Measurements from ENCODE around the gene KIRREL3. TPM values are rescaled to one million over a fixed set of nuclear protein-coding genes. Genes with fewer than 3 reads are reported as not detected.

Gene KIRREL3
- polyA plus RNA-seq, 1 of the 3 experiments (the other 2 are of a cell fraction), result 3.7 TPM

DNA sequence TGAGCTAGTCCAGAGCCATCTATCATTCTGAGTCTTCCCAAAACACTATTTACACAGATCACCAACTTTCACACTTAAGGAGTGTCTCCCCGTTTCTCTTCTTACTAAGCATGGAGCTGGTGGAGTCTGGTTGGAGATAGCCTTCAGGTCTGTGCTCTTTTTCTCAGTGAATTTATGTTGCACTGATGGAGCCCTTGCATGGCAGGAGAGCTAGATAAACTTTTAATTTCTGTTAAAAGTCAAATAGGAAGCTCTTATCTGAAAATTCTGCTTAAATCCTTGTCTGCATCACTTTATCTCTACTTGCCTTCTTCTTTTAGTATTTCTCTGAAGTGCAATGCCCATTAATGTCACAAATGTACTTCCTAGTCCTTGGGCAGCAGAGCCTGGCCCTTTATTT, 581.7 kb downstream of the KIRREL3 start:
- no peak overlapping the region for H3K4me3 ChIP-seq (ENCODE audit: low read depth in 2 of 2, low read length in 1 of 2)
- 60% methylated on average over 1 of the region's 1 CpG for WGBS (ENCODE audit: low lambda C conversion rate)
- H3K9me3 ChIP-seq, result no peaks in the 10 kb centered on the region
- no peak overlapping the region for H2AFZ ChIP-seq (ENCODE audit: low read depth)
- ChIA-PET POLR2A (no interaction called here), CTCF (interaction anchor here (0.6 to 3.2 kb wide), 4 partner anchors 22 to 571 kb away, joined by 3 to 14 read pairs (median 4); no protein-coding TSS in a partner anchor)
- H3K36me3 ChIP-seq (replicated peaks in 1 of 2; ENCODE audit: control insufficient read depth in 1 of 2, insufficient read depth in 2 of 2, low read length in 1 of 2), result peaks cover 0 to 2% of the 10 kb centered on the region in 2 experiments
- H3K4me1 ChIP-seq (ENCODE audit: control insufficient read depth in 1 of 2, insufficient read depth in 2 of 2, low read depth in 1 of 2, low read length in 1 of 2), result peaks cover 0 to 3% of the 10 kb centered on the region in 2 experiments; a peak in 1 of 4 replicates
- no peak overlapping the region for H3K27ac ChIP-seq (ENCODE audit: low read depth in 2 of 2, low read length in 1 of 2)
- H3F3A ChIP-seq (replicated peaks; ENCODE audit: insufficient read depth), result no peaks in the 10 kb centered on the region
- no peak for TF ChIP-seq RXRA (IDR thresholded peaks at IDR 0.05; ENCODE audit: borderline replicate concordance, low read depth)
- TF ChIP-seq ELF1 (IDR thresholded peaks at IDR 0.05), result no peak
- TF ChIP-seq, protein P1, sequence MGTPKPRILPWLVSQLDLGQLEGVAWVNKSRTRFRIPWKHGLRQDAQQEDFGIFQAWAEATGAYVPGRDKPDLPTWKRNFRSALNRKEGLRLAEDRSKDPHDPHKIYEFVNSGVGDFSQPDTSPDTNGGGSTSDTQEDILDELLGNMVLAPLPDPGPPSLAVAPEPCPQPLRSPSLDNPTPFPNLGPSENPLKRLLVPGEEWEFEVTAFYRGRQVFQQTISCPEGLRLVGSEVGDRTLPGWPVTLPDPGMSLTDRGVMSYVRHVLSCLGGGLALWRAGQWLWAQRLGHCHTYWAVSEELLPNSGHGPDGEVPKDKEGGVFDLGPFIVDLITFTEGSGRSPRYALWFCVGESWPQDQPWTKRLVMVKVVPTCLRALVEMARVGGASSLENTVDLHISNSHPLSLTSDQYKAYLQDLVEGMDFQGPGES (IDR thresholded peaks at IDR 0.05; ENCODE audit: low read depth, low read length), result no peak
- TF ChIP-seq TAF1 (IDR thresholded peaks at IDR 0.05; ENCODE audit: borderline replicate concordance, low read depth, low read length), result no peak
- TF ChIP-seq RFX5 (IDR thresholded peaks at IDR 0.05; ENCODE audit: low read length), result no peak
- TF ChIP-seq FOXJ3 (CRISPR knock-in tag; IDR thresholded peaks at IDR 0.05), result no peak
- no peak for TF ChIP-seq POLR2AphosphoS5 (IDR thresholded peaks at IDR 0.05; ENCODE audit: low read depth, low read length)
- TF ChIP-seq, protein P2, sequence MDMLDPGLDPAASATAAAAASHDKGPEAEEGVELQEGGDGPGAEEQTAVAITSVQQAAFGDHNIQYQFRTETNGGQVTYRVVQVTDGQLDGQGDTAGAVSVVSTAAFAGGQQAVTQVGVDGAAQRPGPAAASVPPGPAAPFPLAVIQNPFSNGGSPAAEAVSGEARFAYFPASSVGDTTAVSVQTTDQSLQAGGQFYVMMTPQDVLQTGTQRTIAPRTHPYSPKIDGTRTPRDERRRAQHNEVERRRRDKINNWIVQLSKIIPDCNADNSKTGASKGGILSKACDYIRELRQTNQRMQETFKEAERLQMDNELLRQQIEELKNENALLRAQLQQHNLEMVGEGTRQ (IDR thresholded peaks at IDR 0.05; ENCODE audit: borderline replicate concordance, low read depth, low read length), result no peak
- TF ChIP-seq JUND (IDR thresholded peaks at IDR 0.05), result no peak
- TF ChIP-seq MEF2A (IDR thresholded peaks at IDR 0.05; ENCODE audit: borderline replicate concordance, low read depth), result no peak
- TF ChIP-seq TEAD4 (IDR thresholded peaks at IDR 0.05; ENCODE audit: borderline replicate concordance, insufficient read depth), result no peak
- TF ChIP-seq, protein P3, sequence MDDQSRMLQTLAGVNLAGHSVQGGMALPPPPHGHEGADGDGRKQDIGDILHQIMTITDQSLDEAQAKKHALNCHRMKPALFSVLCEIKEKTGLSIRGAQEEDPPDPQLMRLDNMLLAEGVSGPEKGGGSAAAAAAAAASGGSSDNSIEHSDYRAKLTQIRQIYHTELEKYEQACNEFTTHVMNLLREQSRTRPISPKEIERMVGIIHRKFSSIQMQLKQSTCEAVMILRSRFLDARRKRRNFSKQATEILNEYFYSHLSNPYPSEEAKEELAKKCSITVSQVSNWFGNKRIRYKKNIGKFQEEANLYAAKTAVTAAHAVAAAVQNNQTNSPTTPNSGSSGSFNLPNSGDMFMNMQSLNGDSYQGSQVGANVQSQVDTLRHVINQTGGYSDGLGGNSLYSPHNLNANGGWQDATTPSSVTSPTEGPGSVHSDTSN (IDR thresholded peaks at IDR 0.05), result no peak
- TF ChIP-seq EZH2phosphoT487 (IDR thresholded peaks at IDR 0.05; ENCODE audit: borderline replicate concordance, low read depth), result no peak
- TF ChIP-seq EP300 (IDR thresholded peaks at IDR 0.05; ENCODE audit: borderline replicate concordance in 1 of 2, low read depth in 1 of 2, low read length in 1 of 2), result no peak
- TF ChIP-seq, protein P4, sequence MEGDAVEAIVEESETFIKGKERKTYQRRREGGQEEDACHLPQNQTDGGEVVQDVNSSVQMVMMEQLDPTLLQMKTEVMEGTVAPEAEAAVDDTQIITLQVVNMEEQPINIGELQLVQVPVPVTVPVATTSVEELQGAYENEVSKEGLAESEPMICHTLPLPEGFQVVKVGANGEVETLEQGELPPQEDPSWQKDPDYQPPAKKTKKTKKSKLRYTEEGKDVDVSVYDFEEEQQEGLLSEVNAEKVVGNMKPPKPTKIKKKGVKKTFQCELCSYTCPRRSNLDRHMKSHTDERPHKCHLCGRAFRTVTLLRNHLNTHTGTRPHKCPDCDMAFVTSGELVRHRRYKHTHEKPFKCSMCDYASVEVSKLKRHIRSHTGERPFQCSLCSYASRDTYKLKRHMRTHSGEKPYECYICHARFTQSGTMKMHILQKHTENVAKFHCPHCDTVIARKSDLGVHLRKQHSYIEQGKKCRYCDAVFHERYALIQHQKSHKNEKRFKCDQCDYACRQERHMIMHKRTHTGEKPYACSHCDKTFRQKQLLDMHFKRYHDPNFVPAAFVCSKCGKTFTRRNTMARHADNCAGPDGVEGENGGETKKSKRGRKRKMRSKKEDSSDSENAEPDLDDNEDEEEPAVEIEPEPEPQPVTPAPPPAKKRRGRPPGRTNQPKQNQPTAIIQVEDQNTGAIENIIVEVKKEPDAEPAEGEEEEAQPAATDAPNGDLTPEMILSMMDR (IDR thresholded peaks at IDR 0.05), result no peak
- TF ChIP-seq TCF12 (IDR thresholded peaks at IDR 0.05), result no peak
- no peak for TF ChIP-seq FOXM1 (IDR thresholded peaks at IDR 0.05; ENCODE audit: low read depth)
- no peak for TF ChIP-seq NFIC (IDR thresholded peaks at IDR 0.05; ENCODE audit: borderline replicate concordance)
- no peaks in the 10 kb centered on the region for H3K9me2 ChIP-seq
- no peaks in the 10 kb centered on the region for H3K79me2 ChIP-seq (ENCODE audit: insufficient read depth)
- H3K4me2 ChIP-seq, result no peak overlapping the region
- H4K20me1 ChIP-seq (ENCODE audit: insufficient read depth), result no peaks in the 10 kb centered on the region
- no peak overlapping the region for H3K9ac ChIP-seq
- no peaks in the 10 kb centered on the region for H3K27me3 ChIP-seq (ENCODE audit: insufficient read depth)
- DNase-seq, result no peak

Measured in SK-N-SH (cell line).